GM21619 (cell line): ENCODE results near the gene RPS19BP1.
"Not testable (repeated sequence)": the region's sequence is repeated elsewhere in the genome, so short reads cannot be mapped to it uniquely, and the experiment has no call there.

Experiments
- ATAC-seq: cut with Tn5 transposase; IDR thresholded peaks from one replicate; pipeline ENCODE4 v1.9.1; 2021; ENCODE audit not compliant: unreplicated experiment

Gene RPS19BP1

DNA sequence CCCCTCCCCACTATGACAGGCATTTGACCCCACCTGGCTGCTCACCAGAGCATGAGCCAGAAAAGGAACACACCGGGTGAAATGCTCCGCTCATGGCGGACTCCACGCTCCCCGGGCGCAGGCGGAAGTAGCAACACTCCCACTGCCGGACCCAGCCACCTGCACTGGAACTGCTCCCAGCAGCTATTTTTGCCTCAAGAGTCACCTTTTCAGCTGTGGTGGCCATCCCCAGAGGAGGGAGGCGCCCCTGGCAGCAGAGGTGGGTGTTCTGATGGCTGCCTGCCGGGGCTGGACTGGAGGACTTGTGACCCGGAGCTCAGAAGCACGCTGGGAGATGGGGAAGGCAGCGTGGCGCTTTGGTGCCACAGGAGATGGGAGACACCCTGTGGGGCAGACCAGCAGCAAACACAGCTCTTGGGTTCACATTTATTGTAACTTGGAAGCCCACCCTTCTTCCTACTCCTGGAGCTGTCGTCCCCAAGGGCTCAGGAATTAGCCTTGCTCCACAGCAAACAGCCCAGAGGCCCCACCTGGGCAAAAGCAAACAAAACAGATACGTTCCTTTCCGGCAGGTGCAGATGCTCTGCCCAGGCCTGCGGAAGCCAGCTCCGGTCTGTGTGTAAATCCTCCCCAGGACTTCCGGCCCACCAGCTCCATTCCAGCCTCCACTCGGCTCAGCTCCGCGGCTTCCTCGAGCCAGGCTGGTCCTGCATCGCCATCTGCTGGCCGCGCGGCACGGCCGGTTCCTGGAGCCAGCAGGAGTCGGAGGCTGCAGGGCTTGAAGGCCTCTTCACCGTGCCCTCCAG lies 3.7 kb downstream of the RPS19BP1 start:
- peak; percentile 28 for ATAC-seq

DNA sequence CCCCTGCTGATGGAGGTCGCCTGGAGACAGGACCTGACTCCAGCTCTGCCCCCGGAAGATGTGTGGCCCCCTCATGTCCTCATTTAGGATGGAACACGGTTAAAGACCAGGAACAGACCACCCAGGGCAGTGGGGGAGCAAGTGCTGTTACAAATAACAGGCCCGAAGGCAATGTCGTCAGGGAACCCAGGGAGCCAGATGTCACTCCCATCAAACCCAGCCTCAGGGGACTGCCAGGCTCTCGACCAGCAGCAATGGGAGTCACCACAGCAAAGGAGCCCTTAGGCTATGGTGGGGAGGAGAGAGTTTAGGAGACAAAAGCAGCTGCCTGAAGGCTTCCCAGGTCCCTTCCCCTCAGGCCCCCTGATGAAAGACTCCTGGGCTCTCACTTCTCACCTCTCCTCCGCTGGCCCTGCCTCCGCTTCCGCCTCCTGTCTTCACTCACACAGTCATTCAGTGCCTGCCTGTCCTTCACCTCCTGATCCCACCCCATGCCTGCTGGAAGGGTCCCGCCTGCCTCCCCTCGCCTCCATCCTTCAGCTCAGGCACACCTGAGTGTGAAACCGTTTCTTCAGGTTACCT lies 4.4 kb downstream of the RPS19BP1 start:
- no peak for ATAC-seq

DNA sequence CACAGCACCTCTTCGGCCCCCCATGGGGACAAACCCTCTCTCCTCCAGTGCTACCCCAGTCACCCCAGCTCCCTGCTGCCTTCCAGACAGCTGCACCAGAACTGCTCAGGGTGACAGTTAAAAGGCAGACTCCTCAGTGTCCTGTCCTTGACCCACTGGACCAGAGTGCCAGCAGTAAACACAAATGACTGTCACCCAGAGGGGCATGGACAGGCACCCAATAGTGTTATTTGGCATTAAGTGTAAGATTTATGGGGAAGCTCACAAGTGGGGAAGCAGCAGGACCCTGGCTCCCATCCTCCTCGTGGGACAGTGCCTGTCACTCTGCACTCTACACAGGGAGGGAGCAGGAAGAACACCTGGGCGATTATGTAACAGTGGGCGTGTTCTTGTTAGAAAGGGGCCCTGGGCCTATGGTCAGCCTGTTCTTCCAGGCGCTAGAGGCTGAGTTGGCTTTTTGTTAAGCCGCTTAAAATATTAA lies 5.0 kb downstream of the RPS19BP1 start:
- ATAC-seq, result no peak

DNA sequence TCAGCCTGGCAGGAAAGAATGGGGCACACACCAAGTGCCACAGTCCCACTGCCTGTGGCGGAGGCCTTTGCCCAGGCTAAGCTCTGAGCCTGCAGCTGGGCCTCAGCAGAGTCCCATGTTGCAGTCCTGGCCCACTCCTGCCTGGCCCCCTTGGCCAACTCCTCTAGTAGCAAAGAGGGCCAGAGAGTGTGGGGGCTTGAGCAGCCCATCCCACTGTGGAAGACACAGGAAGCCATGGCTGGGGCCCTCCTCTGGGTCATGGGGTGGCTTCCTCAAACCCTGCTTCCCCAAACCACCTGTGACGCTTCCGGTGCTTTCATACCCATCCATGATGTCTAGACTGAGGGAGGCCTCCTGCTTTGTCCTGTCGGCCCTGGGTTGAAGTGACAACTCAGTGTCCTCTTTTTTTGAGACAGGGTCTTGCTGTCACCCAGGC lies 5.8 kb downstream of the RPS19BP1 start:
- ATAC-seq, result no peak

DNA sequence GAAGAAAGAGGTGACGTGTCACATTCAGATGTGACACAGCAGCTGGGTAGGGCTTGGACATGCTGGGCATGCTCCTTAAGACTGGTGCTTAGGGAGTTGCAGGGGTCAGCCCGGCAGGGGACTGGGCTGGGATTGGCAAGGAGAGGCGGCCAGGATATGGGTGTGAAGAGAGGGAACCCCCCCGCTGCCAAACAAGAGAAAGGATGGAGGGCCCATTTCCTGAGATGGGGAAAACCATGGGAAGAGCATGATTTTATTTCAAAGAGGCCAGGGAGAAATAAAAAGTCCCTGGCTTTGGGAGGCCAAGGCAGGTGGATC lies 6.9 kb downstream of the RPS19BP1 start:
- ATAC-seq, result no peak

DNA sequence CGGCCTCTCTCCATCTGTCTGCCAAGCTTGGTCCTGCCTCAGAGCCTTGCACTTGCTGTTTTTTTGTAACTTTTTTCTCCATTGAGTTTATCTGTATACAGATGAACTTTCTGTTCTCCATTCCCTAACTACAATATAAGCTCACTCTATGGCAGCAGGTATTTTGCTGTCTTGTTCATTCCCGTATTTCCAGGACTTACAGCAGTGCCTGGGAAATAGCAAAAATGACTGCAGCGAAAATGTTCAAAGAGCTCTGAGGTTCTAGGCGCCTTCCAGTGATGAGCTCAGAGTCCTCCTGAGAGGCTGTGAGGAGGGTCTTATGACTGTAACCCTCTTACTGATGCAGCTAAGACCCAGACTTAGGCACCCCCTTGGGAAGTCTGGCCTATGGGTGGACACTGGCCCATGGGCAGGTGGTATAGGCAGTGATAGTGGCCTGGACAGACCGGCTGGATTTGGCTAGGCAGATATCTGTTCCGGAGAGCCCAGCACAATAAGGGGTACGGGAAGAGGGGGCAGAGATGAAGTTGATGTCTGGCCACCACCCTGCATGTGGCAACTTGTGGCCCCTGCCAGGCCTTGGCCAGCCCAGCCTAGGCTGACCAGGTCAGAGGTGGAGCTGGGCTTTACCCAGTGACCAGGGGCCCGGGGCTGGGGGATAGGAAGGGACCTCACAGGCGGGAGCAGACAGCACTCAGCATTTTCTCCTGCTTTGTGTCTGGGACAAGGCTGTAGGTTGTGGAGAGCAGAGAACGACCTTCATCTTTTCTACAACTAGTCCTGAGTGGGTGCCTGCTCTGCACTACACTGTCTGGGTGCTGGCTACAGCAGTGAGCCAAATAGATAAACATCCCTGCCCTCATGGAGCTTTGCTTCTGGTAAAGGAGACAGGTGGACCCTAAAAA lies 7.5 kb downstream of the RPS19BP1 start:
- no peak for ATAC-seq

- ATAC-seq, result no peak
These were observed 8.3 kb downstream of the RPS19BP1 start for GRCh38 chr22:39524089-39524752.

DNA sequence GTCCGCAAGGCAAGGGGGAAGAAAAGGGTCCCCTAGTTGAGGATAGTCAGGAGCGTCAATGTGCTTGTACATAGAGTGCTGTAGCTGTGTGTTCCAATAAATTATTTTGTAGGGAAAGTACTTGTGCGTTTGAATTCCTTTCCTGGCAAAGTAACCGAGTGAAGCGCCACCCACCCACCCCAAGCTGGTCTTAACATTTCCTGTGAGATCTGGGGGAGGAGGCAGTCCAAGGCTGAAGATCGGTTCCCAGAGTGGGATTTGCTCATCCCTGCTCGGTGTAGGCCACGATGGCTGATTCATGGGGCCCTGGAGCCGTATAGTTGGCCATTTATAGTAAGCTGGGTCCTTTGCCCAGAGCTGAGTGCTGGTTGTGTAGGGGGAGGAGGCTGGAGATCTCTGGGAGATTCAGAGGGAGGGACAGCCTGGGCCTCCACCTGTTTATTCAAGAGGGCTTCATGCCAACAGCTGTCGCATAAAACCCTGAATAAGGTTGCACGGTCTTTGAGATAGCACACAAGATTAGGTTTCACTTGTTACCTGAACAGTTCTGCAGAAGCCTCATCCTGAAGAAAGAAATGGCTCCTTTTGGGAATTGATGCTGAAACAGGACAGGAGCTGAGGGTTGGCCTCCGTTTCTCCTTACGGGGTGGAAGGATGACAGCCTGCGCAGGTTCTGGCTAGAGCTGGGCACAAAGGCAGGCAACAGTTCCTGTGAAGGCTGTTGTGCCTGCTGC lies 9.8 kb downstream of the RPS19BP1 start:
- ATAC-seq, result no peak

GRCh38 chr22:39522091-39522490 lies 10.5 kb downstream of the RPS19BP1 start:
- not testable (repeated sequence) for ATAC-seq

DNA sequence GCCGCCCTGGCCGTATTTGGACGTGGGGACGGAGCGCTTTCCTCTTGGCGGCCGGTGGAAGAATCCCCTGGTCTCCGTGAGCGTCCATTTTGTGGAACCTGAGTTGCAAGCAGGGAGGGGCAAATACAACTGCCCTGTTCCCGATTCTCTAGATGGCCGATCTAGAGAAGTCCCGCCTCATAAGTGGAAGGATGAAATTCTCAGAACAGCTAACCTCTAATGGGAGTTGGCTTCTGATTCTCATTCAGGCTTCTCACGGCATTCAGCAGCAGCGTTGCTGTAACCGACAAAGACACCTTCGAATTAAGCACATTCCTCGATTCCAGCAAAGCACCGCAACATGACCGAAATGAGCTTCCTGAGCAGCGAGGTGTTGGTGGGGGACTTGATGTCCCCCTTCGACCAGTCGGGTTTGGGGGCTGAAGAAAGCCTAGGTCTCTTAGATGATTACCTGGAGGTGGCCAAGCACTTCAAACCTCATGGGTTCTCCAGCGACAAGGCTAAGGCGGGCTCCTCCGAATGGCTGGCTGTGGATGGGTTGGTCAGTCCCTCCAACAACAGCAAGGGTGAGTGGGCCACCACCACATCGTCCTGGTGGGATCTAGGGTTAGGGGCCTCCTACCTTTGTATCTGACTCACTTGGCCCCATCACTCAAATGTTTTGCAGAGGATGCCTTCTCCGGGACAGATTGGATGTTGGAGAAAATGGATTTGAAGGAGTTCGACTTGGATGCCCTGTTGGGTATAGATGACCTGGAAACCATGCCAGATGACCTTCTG lies 11.3 kb downstream of the RPS19BP1 start:
- not testable (repeated sequence) for ATAC-seq

- ATAC-seq, result peak; percentile 36
These were observed 12.1 kb downstream of the RPS19BP1 start, which contains the start of gene ATF4 for GRCh38 chr22:39520226-39521105. ATF4 (plus strand) TSS chr22:39520562; CDS start chr22:39521446, 884 bp downstream.

- peak; percentile 73 for ATAC-seq
These were observed 12.8 kb downstream of the RPS19BP1 start for GRCh38 chr22:39519681-39520225.

- no peak for ATAC-seq
These were observed 13.4 kb downstream of the RPS19BP1 start for GRCh38 chr22:39518996-39519680.

DNA sequence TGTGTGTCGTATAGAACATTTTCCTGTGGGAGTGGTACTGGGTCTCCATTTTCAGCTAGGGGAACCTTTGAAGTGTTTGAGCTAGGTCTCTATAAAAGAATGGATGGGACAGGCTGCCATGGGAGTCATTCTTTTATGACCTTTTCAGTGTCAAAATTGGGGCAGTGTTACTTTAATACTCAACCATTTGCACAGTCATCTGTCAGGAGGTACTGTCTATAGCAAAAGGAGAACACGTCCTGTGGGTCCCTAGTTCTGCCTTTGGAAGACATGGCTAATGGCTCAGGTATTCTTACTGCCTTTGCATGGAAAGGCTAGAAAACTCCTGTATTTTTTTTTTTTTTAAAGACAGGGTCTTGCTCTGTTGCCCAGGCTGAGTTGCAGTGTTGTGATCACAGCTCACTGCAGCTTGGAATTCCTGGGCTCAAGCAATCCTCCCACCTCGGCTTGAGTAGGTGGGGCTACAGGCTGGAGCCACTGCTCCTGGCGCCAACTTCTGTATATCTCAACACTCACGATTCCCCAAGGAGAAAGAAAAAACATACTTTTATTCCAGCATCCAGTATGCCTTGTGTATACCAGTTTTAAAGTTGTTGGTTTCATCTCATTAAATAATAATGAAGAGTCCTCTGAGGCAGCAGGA lies 14.3 kb downstream of the RPS19BP1 start:
- no peak for ATAC-seq

DNA sequence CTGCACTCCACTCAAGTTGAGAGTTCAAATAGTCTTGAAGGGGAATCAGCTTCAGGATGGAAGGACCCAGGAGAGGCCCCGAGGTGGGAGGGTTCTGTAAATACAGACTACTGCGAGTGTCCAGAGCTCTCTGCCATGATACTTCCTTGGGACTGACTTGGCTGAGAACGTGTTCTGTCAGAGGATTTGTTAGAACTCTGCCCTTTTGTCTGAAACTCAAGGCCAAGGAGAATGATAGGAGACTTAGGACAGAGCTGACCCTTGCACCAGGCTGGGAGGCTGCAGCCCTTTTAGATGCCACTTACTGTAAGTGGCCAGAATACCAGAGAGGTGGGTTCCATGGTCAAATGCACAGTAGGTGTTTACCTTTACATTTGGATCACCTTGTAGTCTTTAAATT lies 15.1 kb downstream of the RPS19BP1 start:
- ATAC-seq, result no peak

DNA sequence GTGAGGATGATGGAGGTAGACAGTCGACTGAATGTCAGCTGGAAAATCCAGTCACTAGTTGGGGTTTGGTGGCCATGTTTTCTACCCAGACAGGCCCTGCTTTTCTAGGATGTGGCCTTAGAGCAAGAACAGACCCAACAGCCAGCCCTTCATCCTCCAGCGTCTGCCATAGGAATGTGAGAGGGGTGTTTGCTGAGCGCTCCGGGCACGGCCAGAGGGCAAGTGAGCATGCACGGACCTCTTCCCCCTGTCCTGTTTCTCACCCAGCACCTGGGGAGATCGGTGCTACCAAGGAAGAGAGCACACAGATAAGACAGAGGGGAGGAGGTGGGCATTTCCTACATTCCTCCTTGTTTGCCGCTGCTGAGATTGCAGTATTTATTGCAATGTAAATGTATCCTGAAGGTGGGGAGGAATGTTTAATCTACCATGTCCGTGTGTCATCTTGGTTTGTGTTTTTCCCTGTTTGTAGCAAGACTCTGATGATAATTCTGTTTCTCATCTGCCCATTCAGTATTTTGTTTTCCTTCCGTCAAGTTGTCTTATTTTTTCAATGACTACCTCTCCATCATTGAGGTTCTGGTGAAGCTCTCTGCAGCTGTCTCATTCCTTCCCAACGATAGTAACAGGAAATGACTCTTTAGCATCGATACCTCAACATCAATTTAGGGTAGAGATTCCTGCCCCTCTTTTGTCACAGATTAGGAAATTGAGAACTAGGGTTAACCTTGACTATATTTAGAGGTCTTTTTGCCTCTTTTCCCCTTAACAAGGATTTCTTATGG lies 17.1 kb downstream of the RPS19BP1 start:
- no peak for ATAC-seq
